Stimulated activated CD4-positive, alpha-beta T cell treated with anti-CD3 and anti-CD28 coated beads, Interleukin-1b, Interleukin-23, amount 100 ng/mL, for 4 hours (primary cell): ENCODE data around the gene YKT6.
"Not testable (repeated sequence)": the region's sequence is repeated elsewhere in the genome, so short reads cannot be mapped to it uniquely, and the experiment has no call there.

ENCODE experiments used
- DNase-seq, 2 donors: peaks; one replicate each; pipeline ENCODE4 v3.0.0-alpha.2; 2020; ENCODE audit warnings: low read depth in 2 of 2

The YKT6 gene

DNA sequence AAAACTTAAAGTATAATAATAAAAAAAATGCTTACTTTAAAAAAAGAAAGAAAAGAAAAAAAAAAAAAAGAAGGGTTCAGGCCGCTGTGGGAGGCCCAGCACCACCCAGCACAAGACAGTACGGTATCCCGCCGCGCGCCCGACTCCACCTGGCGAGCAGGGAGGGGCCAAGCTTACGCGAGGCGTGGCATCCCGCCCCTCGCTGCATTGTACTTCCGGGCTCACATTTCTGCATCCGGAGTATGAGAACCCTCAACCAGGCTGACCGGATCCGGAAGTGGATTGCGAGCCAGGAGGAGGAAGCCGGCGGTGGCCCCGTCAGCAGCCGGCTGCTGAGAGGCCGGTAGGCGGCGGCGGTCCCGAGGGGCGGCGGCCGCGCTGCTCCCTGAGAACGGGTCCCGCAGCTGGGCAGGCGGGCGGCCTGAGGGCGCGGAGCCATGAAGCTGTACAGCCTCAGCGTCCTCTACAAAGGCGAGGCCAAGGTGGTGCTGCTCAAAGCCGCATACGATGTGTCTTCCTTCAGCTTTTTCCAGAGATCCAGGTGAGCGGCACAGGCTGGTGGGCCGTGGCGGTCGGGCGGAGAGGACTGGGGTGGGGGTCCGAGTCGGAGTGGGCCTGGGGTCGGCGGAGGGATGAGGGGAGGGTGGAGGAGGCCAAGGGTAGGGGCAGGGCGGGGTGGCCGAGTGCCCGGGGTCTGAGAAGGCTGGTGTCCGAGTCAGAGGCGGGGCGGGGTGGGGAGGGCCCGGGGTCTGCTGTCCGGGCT is at the start of gene YKT6:
TSS of gene YKT6 (plus strand) at position 280 of the 763 bp plus-strand sequence. CDS start at position 438, 158 bp downstream.
- peak; percentile 86 to 88 for DNase-seq

DNA sequence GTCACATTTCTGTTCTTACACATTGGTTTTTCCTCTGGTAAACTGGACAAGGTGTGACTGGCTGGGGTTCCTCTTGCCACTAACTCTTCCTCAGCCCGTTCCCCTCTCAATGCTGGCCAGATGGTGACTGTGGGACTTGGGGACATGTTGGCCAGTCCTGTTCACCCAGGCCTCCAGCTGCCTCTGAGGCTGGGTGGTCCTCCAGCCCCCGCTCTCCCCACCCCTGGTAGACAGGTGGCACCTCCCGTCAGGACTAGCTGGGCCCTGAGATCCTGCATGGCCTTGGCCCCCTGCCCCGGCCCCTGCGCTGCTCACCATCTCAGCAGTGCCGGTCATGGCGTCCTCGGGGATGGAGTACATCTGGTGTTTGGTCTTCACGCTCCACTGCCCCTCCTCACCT is 48.8 kb upstream of the YKT6 start:
- no peak for DNase-seq

DNA sequence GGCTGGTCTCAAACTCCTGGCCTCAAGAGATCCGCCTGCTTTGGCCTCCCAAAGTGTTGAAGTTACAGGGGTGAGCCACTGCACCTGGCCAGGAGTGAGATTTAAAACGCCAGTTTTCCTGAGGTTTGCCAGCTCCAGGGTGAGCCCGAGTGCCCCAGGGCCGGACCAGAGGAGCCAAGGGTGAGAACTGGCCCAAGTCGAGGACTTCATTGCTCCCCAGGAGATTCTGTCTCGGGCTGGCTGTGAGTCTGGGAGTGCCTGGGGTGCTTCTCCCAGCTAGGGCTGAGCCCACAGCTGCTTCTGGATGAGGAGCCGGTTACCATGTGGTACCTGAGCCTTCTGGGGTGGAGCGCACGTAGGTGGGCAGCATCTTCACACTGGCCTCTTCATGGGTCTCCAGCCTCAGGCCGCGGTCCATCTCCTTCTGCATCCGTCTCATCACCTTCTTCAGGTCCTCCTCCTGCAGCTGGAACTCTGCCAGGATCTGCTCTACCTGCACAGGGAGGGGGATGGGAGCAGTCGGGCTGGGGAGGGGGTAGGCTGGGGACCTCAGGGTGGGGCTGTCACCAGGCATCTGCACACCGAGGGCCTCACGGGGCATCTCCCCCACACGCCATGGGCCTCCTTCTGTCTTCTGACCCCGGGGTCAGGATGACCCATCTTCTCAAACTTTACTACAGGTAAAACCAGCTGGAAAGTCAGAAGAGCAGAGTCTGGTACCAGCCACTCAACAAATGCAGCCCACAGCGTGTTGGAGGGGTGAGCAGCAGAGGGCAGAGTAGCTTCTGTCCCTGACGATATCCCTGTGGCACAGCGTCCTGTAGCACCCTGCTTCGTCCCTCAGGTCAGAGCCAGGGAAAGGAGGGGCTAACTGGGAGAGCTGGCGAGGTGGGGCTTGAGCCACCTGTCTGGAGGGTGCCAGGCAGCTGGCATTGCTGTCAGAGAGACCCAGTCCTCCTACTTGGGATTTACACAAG is 47.5 kb upstream of the YKT6 start:
- DNase-seq, result no peak

DNA sequence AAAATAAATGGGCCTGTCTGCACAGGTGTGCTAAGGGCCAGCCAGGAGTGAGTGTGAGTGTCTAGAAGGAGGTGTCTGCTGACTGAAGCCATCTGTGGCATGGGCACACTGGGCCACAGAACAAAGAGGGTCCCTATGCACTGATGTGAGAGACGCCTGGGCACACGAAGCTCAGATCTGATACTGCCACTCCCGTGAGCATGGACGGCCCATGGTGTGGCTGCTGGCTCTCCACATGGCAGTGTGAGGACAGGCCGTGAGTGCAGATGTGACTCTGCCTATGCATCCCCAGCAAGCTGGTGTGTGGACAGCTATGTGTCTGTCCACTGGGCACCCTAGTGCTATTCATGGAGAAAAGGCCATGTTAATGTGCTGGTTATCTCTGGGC is 46.8 kb upstream of the YKT6 start:
- DNase-seq, result no peak

DNA sequence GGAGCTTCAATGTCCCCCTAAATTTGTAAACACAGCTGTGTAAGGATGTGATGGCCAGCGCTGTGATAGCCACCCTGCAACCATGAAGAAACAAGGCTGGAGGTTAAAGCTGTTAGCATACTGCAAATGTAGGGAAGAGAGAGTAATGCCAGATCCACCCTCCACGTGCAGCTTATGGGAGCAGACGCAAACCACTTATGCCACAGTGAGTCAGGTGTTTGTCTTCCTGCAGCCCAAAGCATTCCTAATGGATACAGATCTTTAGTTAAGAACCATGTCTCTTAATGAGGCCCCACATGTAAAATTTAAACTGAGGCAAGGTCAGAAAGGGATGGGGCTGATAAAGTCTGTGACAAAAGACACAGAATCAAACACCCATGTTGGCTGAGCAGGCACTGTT is 46.1 kb upstream of the YKT6 start:
- DNase-seq, result no peak

DNA sequence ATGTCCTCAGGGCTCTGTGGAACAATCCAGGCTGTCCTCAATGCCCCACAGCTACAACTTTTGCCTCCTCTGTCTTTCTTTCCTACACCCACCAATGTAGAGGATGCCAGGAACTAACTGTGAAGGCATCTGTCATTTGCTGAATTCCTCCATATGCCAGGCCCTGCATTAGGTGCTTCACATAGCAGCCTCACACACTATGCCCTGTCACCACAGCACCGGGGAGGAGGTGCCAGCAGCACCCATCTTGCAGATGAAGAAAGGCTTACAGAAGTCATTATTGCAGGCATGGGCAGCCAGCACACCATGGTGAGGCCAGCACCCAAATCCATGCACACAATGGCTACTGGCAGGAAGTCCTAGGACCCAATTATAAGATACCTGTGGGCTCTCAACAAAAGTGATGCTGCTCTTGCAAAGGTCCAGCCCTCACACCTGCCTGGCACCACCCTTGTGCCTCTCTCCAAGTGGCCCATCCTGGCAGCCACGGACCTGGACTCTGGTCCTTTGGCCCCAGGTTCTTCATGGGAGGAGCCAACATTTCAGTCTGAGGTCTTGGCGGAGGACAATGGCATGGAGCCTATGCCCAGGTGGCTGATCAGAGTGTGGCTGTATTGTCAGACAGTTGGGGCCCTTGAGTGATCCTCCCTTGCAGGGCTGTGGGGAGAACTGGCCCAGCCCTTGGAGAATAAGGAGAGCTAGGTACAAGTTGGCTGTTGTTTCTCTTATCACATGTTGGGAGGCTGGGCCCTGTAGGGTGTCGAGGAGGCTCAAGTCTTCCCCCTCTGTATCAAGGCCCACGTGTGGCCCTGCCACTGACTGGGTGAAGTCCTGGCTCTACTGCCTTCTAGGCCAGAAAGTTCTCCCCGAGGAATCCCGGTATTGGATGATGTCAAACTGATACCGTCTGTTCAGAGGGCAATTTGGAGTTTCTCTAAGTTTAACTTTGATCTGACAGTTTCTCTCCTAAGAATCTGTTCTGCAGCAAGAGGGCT is 45.3 kb upstream of the YKT6 start:
- DNase-seq, result no peak

DNA sequence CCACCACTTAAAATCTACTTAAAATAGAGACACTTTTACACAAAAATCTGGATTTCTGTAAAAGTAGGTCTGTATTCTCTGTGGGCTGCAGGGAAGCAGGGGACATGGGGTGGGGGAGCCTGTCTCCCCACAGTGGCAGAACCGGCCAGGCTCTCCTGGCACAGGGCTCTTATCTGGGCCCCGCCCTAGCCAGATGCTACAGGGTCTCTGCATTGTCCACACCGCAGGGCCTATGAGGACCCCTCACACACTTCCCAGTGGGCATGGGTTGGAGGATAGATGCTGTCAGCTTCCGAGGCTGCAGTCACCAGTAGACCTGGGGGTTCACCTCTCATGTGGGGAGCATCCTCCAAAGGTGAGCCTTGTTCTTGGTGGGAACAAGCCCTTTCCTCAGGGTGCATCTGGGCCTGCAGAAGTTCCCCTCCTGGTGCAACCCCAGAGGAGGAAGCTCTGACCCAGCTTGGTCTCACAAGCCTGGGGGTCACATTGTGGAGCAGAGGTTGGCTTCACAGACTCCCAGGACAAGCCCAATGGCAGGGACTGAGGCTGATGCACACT is 44.2 kb upstream of the YKT6 start:
- DNase-seq, result no peak

DNA sequence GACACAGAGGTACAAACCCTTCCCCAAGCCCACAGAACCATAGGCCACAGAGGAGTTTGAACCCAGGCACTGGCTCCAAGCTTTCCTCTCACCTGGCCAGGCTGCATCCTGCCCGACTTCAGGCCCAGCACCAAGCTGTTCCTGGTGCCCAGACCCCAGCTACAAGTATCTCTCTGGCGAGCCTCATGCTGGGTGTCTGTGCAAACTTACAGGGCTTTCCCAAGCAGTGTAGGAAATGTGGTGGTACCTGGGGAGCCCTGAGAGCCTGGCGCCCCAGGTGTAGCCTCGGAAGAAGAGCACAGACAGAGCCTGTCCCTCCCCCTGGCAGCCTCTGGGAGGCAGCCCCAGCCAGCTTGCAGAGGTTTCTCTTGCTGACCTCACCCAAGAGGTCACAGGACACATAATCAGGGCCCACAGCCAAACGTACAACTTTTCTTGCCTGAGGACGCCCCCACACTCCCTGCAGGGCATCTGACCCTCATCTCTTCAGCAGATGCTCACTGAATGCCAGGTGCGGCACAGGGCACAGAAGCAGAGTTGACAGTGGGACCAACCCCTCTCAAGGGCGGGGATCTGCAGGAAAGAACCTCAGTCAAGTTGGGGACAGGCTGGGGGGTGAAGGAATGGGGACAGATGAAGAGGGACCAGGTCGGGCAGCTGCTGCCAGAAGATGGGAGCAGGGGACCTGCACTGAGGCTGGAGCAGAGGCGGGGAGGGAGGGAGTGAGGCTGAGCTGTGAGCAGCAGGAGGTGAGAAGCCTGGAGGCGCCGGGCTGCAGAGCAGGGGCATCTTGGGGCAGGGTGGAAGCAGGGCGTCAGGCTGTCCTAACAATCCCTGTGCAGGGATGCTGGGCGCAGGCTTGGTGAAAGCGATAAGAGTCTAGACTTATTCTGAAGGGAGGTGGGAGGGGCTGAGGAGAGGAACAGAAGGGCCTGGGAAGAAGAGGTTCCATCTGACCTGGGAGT is 43.4 kb upstream of the YKT6 start:
- DNase-seq, result no peak

DNA sequence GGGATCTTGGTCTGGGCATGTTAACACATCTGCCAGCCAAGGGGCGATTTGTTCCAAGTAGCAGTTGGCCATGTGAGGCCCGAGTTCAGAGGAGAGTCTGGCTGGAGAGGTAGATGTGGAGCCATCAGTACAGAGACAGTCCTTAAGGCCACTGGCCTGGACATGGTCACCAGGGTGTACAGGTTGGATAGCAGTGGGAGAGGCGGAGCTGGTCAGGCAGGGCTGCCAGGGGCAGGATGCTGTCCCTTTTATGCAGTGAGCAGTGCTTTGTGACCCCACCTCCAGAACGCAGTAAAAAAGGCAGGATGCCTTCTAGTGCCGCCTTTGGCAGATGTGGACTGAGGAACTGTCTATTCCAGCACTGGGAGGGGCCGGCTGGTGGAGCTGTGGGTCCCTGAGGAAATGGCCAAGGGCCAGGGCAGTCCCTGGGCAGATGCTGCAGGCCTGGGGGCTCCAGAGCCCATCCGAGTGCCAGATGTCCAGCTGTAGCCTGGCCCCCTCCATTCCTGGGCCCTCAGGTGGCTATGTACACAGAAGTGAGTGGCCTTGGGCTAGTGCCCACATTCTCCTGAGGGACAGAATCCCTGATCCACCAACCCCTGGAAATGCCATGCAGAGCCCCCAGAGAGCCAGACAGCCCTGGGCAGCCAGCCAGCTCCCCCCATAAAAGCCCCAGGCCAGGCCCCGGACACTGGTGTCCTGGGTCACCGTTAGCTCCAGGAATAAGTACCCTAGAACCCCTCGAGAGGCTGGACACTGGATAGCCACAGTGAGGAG is 42.5 kb upstream of the YKT6 start:
- no peak for DNase-seq

DNA sequence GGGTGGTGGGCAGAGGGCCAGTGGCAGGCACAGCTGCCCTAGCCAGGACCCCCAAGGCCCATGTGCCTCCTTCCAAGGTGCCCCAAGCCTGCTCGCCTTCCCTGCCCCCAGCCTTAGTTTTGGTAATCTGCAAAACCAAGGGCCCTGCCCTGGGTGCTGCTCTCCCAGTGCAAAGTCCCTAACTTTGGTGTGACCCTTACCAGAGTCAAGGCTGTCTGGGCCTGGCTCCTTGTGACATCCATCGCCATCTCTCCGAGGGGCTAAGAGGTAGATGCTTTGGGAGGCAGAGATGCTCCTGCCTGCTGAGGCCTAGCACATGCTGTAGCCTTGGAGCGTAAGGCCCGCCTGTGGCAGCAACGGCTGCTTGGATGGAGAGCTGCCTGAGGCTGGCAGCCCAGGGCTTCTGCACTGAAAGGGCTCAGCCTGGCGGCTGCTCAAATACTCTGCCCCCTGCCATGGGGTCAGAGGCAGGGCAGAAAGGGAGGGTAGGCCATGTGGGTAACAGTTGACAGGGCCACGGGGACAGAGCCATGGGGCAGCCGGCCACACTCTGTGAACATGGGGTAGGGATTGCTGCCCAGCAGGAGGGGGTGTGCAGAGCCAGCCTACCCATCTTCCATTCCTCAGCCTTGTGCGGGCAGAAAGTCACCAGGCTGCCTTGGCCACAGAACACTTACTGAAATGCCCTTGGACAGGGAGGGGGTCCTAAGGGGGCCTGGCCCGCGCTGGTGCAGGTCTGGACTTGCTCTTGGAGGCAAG is 41.7 kb upstream of the YKT6 start:
- no peak for DNase-seq

DNA sequence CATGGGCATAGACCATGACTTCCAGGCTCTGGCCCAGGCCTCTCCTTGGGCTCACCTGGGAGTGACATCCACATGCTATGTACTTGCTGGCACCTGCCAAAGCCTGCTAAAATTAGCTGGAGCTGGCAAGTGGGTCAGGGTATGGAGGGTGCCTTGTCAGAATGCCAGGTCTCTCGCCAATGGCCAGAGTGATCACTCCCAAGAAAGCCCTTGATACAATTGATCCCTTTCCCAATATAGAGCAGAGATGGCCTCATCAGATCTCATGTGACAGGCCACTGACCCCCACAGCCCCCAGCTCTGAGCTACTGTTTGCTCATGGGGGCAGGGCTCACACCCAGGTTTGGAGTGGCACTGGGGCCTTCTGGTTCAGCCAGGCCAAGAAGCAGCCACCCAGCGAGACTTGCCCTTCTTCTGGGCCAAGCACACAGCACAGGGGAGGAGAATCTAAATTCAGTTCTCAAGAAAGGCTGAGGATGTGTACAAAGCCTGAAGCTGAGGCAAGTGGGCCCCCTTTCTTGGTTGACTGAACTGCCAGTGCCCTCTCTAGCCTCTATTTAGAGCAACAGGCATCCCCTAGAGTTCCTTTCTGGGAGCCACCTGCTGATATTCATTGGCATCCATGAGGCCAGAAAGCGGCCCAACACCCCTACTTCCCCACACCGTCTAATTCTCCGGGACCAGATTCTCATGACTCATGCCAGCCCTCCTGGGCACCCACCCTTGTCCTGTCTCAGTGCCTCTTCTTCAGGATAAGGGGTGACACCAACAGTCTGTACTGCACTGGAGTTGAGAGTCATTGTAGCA is 40.8 kb upstream of the YKT6 start:
- no peak for DNase-seq

DNA sequence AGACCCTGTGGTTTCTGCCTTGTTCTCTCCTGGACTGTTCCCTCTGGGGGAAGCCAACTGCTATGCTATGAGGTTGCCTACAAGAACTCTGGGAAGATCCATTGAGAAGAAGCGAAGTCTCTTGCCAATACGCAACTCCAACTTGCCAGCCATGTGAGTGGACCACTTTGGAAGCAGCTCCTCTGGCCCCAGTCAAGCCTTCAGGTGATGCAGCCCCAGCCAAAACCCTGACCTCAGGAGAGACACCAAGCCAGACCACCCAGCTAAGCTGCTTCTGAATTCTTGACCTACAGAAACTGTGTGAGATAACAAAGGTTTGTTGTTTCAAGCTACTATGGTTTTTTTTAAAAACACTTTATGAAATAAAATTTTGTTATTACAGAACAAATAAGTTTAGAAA is 39.4 kb upstream of the YKT6 start:
- no peak for DNase-seq

DNA sequence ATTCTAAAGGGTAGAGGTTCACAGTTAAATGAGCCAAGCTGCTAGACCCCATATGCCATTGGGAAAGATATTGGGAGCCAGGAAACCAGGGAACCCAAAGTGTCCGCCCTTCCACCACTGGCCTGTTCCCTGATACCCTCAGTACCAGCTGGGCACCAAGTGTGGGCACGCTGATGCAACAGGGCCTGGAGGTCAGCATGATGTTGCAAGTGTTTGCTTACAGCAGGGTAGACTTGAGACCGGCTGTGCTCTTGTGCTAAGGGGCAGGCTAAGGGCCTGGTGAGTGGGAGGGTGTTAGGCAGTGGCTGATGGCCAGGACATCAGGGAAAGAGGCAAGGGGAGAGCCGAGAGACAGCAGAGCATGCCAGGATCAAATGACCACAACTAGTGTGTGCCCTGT is 38.6 kb upstream of the YKT6 start:
- DNase-seq, result no peak

DNA sequence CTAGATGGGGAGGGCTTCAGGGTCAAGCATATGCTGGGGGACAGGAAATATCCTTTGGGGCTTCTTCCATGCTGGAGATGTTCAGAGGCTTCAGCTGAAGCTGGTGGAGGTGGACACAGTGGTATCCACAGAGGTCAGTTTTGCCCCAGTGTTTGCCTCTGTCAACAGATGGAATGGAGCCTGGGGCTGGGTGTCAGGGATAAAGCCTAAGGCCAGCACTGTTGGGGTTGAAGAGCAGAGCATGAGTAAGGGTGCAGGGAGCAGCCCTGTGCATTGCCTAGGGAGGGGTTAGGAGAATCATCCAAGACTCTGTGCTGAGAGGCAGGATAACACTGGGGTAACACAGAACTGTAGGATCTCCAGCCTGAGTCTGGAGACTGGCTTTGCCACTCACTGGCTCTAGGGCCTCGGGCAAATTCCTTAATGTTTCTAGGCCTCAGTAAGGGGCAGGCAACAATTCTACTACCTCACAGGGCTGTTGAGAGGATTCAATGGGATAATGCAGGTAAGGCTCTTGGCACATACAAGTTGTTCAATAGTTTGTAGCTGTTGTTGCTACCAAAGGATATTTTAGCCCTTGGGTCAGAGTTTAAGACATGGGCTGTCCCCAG is 37.9 kb upstream of the YKT6 start:
- DNase-seq, result no peak

DNA sequence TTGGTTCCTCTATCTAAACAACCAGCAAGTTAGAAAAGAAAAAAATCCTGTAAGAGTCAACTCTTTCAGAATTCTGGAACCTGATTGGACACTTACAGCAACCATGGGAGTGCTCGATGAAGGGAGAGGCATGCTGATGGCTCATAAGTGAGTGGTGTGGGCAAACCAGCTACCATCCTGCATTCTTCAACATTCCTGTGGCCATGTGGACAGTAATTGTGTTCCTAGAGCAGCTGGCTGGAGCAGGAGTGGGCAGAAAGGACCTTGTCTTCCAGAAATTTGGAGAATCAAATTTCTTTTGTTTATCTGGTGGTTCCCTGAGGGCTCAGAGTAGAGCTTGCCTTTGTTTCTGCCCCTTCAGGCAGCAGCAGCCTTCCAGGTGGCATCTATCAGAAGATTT is 37.2 kb upstream of the YKT6 start:
- DNase-seq, result no peak

DNA sequence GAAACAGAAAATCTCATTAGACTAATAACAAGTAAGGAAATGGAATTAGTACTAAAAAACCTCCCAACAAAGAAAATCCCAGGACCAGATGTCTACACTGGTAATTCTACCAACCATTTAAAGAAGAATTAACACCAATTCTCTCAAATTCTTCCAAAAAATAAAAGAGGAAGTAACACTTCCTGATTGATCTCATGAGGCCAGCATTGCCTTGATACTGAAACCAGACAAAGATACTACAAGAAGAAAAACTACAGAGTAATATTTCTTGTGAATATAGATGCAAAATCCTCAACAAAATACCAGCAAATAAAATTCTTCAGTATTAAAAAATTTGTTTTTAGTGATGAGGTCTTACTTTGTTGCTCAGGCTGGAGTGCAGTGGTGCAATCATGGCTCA is 32.9 kb upstream of the YKT6 start:
- no peak for DNase-seq

DNA sequence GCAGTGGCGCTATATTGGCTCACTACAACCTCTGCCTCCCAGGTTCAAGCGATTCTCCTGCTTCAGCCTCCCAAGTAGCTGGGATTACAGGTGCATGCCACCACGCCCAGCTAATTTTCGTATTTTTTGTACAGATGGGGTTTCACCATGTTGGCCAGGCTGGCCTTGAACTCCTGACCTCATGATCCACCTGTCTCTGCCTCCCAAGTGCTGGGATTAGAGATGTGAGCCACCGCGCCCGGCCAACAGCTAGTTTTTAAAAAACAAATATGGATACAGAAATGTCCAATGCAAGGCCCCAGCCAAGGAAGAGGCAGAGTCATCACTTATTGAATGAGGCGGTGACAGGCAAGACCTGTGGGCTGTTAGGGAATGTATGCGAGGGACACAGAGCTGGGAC is 28.9 kb upstream of the YKT6 start:
- DNase-seq, result not testable (repeated sequence)
